Panc1 (cell line): ENCODE measurements around the gene CPNE9. TPM values are rescaled to one million over a fixed set of nuclear protein-coding genes. Genes with fewer than 3 reads are reported as not detected.

Experiments used
- ATAC-seq: fragments of 200-7000 bp; cut with Tn5 transposase; 2 replicates; pipeline ENCODE4 v1.9.1; 2020; ENCODE audit warnings: mild to moderate bottlenecking, moderate library complexity
- BruUV-seq: library from RNA; stranded (reverse); fragments of 400-500 nt; replicated peaks from 2 replicates; lab custom pipeline; 2021; lab: Mats Ljungman, UMichigan
- CTCF ChIA-PET: fragments of 300-600 bp; sonication (Branson Sonifier 250); formaldehyde crosslinking; loops from one replicate; lab custom pipeline; 2022; ENCODE audit warnings: antibody characterized with exemption; lab: Charles Lee
- POLR2A ChIA-PET: fragments of 300-600 bp; sonication (Branson Sonifier 250); formaldehyde crosslinking; loops from one replicate; lab custom pipeline; 2022; ENCODE audit warnings: antibody characterized with exemption; lab: Charles Lee
- DNase-seq: peaks from one replicate; pipeline ENCODE4 v3.0.0-alpha.2; 2010; ENCODE audit warnings: low read depth, low spot score
- H3K27ac ChIP-seq: 2 replicates; pipeline ENCODE4 v1.5.1; 2011; ENCODE audit warnings: mild to moderate bottlenecking, low read length, inconsistent platforms
- H3K27me3 ChIP-seq: fragments of 200-500 bp; sonication (Bioruptor generic); 2 replicates; pipeline ENCODE4 v1.6.0; 2014; ENCODE audit warnings: low read length, inconsistent platforms; ENCODE audit not compliant: control insufficient read depth, insufficient read depth
- H3K36me3 ChIP-seq: fragments of 200-500 bp; sonication (Bioruptor generic); 2 replicates; pipeline ENCODE4 v1.5.1; 2014; ENCODE audit warnings: inconsistent platforms, mild to moderate bottlenecking, low read length, moderate library complexity; ENCODE audit not compliant: control insufficient read depth, insufficient read depth
- H3K4me1 ChIP-seq: 2 replicates; pipeline ENCODE4 v1.5.1; 2011; ENCODE audit warnings: inconsistent platforms, mild to moderate bottlenecking, low read length, moderate library complexity; ENCODE audit not compliant: control insufficient read depth, insufficient read depth
- H3K4me3 ChIP-seq, 2 experiments: 2 replicates each; pipeline ENCODE4 v1.5.1; 2011 to 2012; ENCODE audit warnings: low read depth in 2 of 2, low read length in 2 of 2, mild to moderate bottlenecking in 2 of 2, inconsistent platforms in 1 of 2, moderate library complexity in 1 of 2
- H3K9me3 ChIP-seq: fragments of 200-500 bp; sonication (Bioruptor generic); 2 replicates; pipeline ENCODE4 v1.5.1; 2014; ENCODE audit warnings: low read depth, mild to moderate bottlenecking, inconsistent platforms, low read length, moderate library complexity; ENCODE audit not compliant: control insufficient read depth, insufficient read depth
- POLR2AphosphoS5 ChIP-seq: IDR thresholded peaks from 2 replicates; pipeline ENCODE4 v1.6.1; 2012; ENCODE audit warnings: mild to moderate bottlenecking, low read depth, low read length, moderate library complexity
- SIN3A ChIP-seq: IDR thresholded peaks from 2 replicates; pipeline ENCODE4 v1.6.1; 2012; ENCODE audit warnings: low read depth, mild to moderate bottlenecking, low read length, moderate library complexity, borderline replicate concordance; ENCODE audit not compliant: insufficient read depth
- TCF7L2 ChIP-seq: IDR thresholded peaks from 2 replicates; pipeline ENCODE4 v1.6.1; 2011; ENCODE audit warnings: mild to moderate bottlenecking, low read depth, low read length, inconsistent platforms
- in situ Hi-C: cut with HindIII; loops from 2 replicates; pipeline ENCODE4 v1.10.0; 2016; ENCODE audit warnings: low sequenced_read_pairs, low pct_unique_long_range_greater_than_20kb
- intact Hi-C: fragments of 100-400 bp; cut with micrococcal nuclease; formaldehyde crosslinking; loops from one replicate; pipeline ENCODE4 v1.10.0; 2022; ENCODE audit not compliant: unreplicated experiment
- total RNA-seq: library from RNA; stranded (reverse); gene quantifications from one replicate; pipeline ENCODE4 v1.2.1, GENCODE V29; 2021; ENCODE audit not compliant: unreplicated experiment
- TF ChIP-seq, protein P1 (sequence below), 2 experiments: IDR thresholded peaks; 2 replicates each; pipeline ENCODE4 v1.6.1; 2011 to 2012; ENCODE audit warnings: low read depth in 2 of 2, control low read depth in 1 of 2, low read length in 1 of 2, mild to moderate bottlenecking in 1 of 2, moderate library complexity in 1 of 2; ENCODE audit not compliant: insufficient read depth in 1 of 2
- TF ChIP-seq, protein P2 (sequence below): fragments of 450-650 bp; IDR thresholded peaks from 2 replicates; pipeline ENCODE4 v1.5.1; 2017; ENCODE audit warnings: mild to moderate bottlenecking

CPNE9 gene
- total RNA-seq, 1 experiment from 2014 or later, result 0.13 TPM

DNA sequence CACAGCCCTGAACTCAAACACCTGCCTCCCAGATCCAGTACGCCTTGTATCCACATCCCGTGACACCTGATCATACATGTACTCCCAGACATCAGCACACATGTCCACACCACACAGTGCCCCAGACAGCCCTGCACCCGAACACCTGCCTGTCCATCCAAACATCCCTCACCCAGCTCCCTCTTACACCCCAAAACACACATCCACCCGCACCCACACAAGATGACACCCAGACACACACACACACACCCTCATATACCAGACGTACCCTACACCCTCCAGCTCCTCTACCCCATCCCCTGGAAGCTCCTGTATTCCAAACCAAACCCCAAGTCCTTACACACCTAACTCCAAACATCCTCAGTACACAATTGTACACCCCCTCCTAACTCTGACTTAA is 65.4 kb downstream of the CPNE9 start:
- CTCF ChIA-PET, result no interaction called here
- POLR2A ChIA-PET, result no interaction called here
- Histone ChIP-seq H3K4me3 (peak overlapping the region; percentile 50 to 54), H3K27me3 (no peaks in the 10 kb centered on the region), H3K27ac (peak overlapping the region; percentile 35; the same call in 1 of the 2 replicates), H3K9me3 (no peaks in the 10 kb centered on the region), H3K36me3 (no peaks in the 10 kb centered on the region), H3K4me1 (0 out of 2 replicates have a peak, but pooled peaks cover 3% of the 10 kb centered on the region)
- ATAC-seq (no peak), DNase-seq (no peak)
- no peak for TF ChIP-seq SIN3A
- TF ChIP-seq, protein P1, sequence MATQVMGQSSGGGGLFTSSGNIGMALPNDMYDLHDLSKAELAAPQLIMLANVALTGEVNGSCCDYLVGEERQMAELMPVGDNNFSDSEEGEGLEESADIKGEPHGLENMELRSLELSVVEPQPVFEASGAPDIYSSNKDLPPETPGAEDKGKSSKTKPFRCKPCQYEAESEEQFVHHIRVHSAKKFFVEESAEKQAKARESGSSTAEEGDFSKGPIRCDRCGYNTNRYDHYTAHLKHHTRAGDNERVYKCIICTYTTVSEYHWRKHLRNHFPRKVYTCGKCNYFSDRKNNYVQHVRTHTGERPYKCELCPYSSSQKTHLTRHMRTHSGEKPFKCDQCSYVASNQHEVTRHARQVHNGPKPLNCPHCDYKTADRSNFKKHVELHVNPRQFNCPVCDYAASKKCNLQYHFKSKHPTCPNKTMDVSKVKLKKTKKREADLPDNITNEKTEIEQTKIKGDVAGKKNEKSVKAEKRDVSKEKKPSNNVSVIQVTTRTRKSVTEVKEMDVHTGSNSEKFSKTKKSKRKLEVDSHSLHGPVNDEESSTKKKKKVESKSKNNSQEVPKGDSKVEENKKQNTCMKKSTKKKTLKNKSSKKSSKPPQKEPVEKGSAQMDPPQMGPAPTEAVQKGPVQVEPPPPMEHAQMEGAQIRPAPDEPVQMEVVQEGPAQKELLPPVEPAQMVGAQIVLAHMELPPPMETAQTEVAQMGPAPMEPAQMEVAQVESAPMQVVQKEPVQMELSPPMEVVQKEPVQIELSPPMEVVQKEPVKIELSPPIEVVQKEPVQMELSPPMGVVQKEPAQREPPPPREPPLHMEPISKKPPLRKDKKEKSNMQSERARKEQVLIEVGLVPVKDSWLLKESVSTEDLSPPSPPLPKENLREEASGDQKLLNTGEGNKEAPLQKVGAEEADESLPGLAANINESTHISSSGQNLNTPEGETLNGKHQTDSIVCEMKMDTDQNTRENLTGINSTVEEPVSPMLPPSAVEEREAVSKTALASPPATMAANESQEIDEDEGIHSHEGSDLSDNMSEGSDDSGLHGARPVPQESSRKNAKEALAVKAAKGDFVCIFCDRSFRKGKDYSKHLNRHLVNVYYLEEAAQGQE (IDR thresholded peaks at IDR 0.05; ENCODE audit: insufficient read depth in 1 of 2, low read depth in 2 of 2, low read length in 1 of 2), result no peak
- TF ChIP-seq, protein P2, sequence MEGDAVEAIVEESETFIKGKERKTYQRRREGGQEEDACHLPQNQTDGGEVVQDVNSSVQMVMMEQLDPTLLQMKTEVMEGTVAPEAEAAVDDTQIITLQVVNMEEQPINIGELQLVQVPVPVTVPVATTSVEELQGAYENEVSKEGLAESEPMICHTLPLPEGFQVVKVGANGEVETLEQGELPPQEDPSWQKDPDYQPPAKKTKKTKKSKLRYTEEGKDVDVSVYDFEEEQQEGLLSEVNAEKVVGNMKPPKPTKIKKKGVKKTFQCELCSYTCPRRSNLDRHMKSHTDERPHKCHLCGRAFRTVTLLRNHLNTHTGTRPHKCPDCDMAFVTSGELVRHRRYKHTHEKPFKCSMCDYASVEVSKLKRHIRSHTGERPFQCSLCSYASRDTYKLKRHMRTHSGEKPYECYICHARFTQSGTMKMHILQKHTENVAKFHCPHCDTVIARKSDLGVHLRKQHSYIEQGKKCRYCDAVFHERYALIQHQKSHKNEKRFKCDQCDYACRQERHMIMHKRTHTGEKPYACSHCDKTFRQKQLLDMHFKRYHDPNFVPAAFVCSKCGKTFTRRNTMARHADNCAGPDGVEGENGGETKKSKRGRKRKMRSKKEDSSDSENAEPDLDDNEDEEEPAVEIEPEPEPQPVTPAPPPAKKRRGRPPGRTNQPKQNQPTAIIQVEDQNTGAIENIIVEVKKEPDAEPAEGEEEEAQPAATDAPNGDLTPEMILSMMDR, result no peak
- TF ChIP-seq POLR2AphosphoS5, result no peak
- TF ChIP-seq TCF7L2, result no peak
- intact Hi-C loops (no loop called here), in situ Hi-C loops (no loop called here)
- BruUV-seq, result no TSS peak

DNA sequence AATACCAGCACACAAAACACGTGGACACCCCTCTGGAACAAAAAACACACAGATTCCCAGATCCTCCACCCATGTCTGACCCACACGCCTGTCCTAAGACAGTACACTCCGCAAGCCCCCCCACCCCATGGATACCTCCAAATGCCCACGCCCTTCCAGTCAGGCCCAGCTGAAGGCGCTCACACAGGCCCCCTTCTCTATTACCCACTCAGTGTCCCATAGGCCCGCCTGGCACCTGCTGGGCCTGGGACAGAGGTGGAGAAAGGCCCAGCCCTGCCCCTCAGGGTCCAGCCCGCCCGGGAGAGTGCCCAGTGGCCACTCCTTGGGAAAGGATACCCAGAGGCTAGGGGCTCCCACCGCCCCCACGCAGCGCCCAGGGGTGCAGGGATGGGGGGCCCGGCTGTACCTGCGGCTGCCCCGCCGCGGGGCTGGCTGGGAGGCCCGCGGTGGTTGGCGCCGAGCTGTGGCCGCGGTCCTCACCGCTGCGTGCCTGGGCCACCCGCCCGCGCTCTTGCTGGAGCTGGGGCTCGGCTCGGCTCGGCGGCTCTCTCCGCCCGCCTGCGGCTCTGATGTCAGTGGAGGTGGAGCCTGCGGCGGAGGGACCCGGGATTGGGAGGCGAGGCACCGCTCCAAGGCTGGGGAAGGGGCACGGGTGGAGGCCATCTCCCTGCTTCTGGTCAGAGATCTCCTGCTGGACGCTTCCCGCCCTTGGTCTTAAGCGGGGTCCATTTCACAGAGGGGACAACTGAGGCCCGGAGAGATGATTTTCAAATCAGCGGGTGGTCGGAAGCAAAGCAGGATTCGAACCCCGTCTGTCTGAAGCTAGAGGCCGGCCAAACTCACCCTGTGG is 66.0 kb downstream of the CPNE9 start, which contains the start of gene CAMK1:
CAMK1 (minus strand) TSS at position 522 of the 850 bp plus-strand sequence. CDS start 2,198 bp downstream, outside the sequence.
- no peak for DNase-seq
- POLR2A ChIA-PET, result interaction anchor here (0.6 kb wide), 1 partner anchor 15 kb away, joined by 3 read pairs; no protein-coding TSS in a partner anchor
- BruUV-seq, result no TSS peak

More for the DNA sequence above, 66.0 kb downstream of the CPNE9 start, which contains the start of gene CAMK1:
- CTCF ChIA-PET, result no interaction called here
- Histone ChIP-seq H3K27ac (peak within 1 kb of the TSS; percentile 48; the same call in 1 of the 2 replicates), H3K27me3 (no peaks in the 10 kb centered on the region), H3K4me3 (peak within 1 kb of the TSS; percentile 50 to 54), H3K9me3 (no peaks in the 10 kb centered on the region), H3K36me3 (no peaks in the 10 kb centered on the region), H3K4me1 (0 out of 2 replicates have a peak, but pooled peaks cover 3% of the 10 kb centered on the region)
- TF ChIP-seq POLR2AphosphoS5, result 0 out of 2 replicates have a peak, but pooled peaks have one; percentile 15
- TF ChIP-seq SIN3A, result no peak
- in situ Hi-C loops (no loop called here), intact Hi-C loops (no loop called here)
- peak; percentile 91 for ATAC-seq
